ENCODE measurements around the gene GOPC.

- TF ChIP-seq CTCF (IDR thresholded peaks at IDR 0.05; ENCODE audit: low read length) (no peak), EZH2 (optimal IDR thresholded peaks at IDR 0.05; ENCODE audit: low read depth, low read length) (no peak), EZH2phosphoT487 (IDR thresholded peaks at IDR 0.05; ENCODE audit: low read length) (no peak)
Measured at GRCh38 chr6:117540670-117541069, 61.6 kb downstream of the GOPC start.

Data from MM.1S (cell line).